Progenitor cell of endocrine pancreas (in vitro differentiated cells): ENCODE results near the gene OR52A1. TPM values are rescaled to one million over a fixed set of nuclear protein-coding genes. Genes with fewer than 3 reads are reported as not detected.

Experiments used
- DNase-seq: peaks from one replicate; pipeline ENCODE4 v3.0.0; 2021; ENCODE audit warnings: low spot score; ENCODE audit not compliant: unreplicated experiment
- H3K27ac Mint-ChIP-seq: 2 replicates; pipeline ENCODE4 v1.8.0; 2021; ENCODE audit warnings: mild to moderate bottlenecking, moderate library complexity, mixed read lengths
- H3K27me3 Mint-ChIP-seq: 2 replicates; pipeline ENCODE4 v1.8.0; 2021; ENCODE audit warnings: mixed read lengths
- H3K36me3 Mint-ChIP-seq: 2 replicates; pipeline ENCODE4 v1.8.0; 2022; ENCODE audit warnings: mixed read lengths; ENCODE audit not compliant: insufficient read depth
- H3K4me1 Mint-ChIP-seq: 2 replicates; pipeline ENCODE4 v1.8.0; 2021; ENCODE audit warnings: low read depth, mixed read lengths
- H3K4me3 Mint-ChIP-seq: 2 replicates; pipeline ENCODE4 v1.8.0; 2021; ENCODE audit warnings: low read depth, mild to moderate bottlenecking, moderate library complexity, mixed read lengths
- H3K9me3 Mint-ChIP-seq: 2 replicates; pipeline ENCODE4 v1.8.0; 2021; ENCODE audit warnings: low read depth, mixed read lengths
- long read RNA-seq: library from polyadenylated mRNA; unstranded; transcript quantifications from one replicate; pipeline ENCODE4 v2.0.0, GENCODE V29; 2020
- total RNA-seq: library from RNA; stranded (reverse); gene quantifications from 2 replicates; pipeline ENCODE4 v1.2.1, GENCODE V29; 2021
- TF ChIP-seq, protein P1 (sequence below): fragments of 200-600 bp; sonication (generic); IDR thresholded peaks from one replicate; pipeline ENCODE4 v1.5.0; 2021; ENCODE audit warnings: antibody characterized with exemption, mild to moderate bottlenecking; ENCODE audit not compliant: unreplicated experiment

Gene OR52A1
- not detected in 2 replicates for total RNA-seq
- long read RNA-seq: 0 reads

DNA sequence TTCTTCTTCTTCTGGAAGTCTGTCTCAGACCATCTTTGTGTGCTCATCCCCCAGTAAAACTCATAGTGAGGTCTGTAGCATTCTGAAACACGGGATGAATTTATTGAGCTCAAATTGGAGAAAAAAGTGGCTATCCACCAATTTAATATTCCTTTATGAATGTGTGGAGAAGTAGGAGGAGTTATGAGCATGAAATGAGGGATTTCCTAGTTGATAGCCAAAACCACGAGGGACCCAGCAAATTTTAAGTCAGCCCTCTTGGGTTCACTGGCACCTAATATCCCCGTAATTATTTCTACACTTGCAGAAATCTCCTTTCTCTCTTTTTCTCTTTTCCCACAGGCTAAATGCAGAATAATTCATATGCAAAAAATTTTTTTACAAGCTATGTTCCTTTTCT, at the start of gene OR52A1:
TSS of gene OR52A1 (minus strand) at position 101 of the 400 bp plus-strand sequence. CDS start 2,388 bp downstream, outside the sequence.
- no peak within 1 kb of the TSS for H3K27ac Mint-ChIP-seq
- H3K27me3 Mint-ChIP-seq: no peaks in the 10 kb centered on the region

DNA sequence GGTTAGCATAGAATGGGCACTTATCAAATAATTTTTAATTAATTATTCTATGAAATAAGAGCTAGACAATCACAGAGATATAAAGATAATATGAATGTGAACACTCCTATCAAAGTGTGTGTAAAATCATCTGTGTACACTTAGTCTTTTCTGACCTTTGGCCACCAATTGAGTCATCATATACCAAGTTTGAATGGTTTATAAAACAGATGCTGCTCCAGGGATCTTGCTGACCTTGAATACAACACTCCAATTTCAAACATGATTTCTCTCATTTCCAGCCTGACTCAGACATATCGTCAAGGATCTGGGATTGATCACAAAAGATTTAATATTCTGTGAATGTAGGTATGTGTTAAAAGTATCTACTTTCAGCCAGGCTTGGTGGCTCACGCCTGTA, 48.8 kb upstream of the OR52A1 start:
- H3K36me3 Mint-ChIP-seq: no peaks in the 10 kb centered on the region
- no peaks in the 10 kb centered on the region for H3K9me3 Mint-ChIP-seq
- H3K4me3 Mint-ChIP-seq: no peak overlapping the region
- H3K27ac Mint-ChIP-seq: no peak overlapping the region
- H3K27me3 Mint-ChIP-seq: no peaks in the 10 kb centered on the region
- no peaks in the 10 kb centered on the region for H3K4me1 Mint-ChIP-seq
- TF ChIP-seq, protein P1, sequence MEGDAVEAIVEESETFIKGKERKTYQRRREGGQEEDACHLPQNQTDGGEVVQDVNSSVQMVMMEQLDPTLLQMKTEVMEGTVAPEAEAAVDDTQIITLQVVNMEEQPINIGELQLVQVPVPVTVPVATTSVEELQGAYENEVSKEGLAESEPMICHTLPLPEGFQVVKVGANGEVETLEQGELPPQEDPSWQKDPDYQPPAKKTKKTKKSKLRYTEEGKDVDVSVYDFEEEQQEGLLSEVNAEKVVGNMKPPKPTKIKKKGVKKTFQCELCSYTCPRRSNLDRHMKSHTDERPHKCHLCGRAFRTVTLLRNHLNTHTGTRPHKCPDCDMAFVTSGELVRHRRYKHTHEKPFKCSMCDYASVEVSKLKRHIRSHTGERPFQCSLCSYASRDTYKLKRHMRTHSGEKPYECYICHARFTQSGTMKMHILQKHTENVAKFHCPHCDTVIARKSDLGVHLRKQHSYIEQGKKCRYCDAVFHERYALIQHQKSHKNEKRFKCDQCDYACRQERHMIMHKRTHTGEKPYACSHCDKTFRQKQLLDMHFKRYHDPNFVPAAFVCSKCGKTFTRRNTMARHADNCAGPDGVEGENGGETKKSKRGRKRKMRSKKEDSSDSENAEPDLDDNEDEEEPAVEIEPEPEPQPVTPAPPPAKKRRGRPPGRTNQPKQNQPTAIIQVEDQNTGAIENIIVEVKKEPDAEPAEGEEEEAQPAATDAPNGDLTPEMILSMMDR: no peak
- no peak for DNase-seq

More for the DNA sequence above, at the start of gene OR52A1:
- no peak for DNase-seq
- H3K4me1 Mint-ChIP-seq: no peaks in the 10 kb centered on the region
- TF ChIP-seq, protein P1: no peak
- no peak within 1 kb of the TSS for H3K4me3 Mint-ChIP-seq
- no peaks in the 10 kb centered on the region for H3K9me3 Mint-ChIP-seq
- H3K36me3 Mint-ChIP-seq: no peaks in the 10 kb centered on the region

DNA sequence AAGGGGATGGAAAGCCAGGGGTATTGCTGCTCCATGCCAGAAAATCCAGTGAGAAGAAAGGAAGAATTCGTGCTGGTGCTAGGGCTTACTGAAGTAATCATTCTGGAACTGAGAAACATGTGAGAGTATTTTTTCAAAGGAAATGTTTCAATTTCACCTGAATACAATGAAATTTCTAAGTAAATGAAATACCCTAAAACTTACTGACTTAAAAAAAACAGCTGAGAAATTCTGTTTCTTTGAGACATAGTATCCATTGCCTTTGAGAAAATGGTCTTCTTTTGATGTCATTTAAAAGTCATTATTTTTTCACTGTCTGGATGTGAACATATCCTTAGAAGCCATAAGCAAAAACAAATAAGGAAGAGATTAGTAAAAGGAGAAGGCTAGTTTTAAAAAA, 46.0 kb upstream of the OR52A1 start, which contains the start of gene OR51V1:
TSS of gene OR51V1 (minus strand) at position 101 of the 400 bp plus-strand sequence. CDS start at position 101, 0 bp downstream.
- Mint-ChIP-seq H3K27me3 (no peaks in the 10 kb centered on the region), H3K4me3 (no peak within 1 kb of the TSS), H3K27ac (no peak within 1 kb of the TSS), H3K9me3 (no peaks in the 10 kb centered on the region), H3K36me3 (no peaks in the 10 kb centered on the region), H3K4me1 (no peaks in the 10 kb centered on the region)
- no peak for DNase-seq
- TF ChIP-seq, protein P1: no peak

DNA sequence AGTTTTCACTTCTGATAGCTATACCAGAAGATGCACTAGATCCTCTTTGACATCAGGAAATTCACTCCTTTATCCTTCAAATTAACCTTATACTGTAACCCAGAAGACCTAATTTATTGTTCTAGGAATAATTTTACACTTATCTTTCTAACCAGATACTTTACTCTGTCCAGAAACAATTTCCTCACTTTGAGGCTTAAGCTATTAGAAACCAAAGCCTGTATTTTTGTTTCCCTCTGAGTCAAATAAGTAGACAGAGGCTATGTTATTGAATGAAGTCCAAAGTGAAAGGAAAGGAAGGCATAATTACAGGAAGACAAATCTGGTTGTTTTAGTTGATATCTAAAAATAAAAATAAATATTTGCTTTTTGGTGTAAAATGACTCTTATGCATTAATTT, 43.7 kb upstream of the OR52A1 start:
- Mint-ChIP-seq H3K4me3 (no peak overlapping the region), H3K36me3 (no peaks in the 10 kb centered on the region), H3K27me3 (no peaks in the 10 kb centered on the region), H3K9me3 (no peaks in the 10 kb centered on the region), H3K4me1 (no peaks in the 10 kb centered on the region), H3K27ac (no peak overlapping the region)
- no peak for DNase-seq
- TF ChIP-seq, protein P1: no peak

DNA sequence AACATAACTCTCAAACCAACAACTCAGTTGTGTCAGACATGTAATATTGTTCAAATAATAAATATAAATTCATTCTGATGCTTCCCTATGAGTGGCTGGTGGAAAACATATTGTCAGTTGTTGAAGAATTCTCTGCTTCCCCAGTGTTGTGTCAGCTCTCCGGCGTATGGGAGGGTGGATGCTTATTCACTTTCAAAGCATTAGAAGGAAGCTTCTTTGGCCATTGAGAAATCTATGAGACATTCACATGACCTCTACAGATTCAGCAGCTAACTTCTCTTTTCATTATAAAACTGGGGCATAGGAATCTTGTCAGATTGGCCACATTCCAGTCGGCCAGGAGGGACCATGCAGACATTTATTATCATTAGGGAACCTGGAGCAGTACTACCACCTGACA, 43.0 kb upstream of the OR52A1 start:
- Mint-ChIP-seq H3K4me3 (no peak overlapping the region), H3K36me3 (no peaks in the 10 kb centered on the region), H3K27ac (no peak overlapping the region), H3K9me3 (peaks cover 6% of the 10 kb centered on the region), H3K4me1 (no peaks in the 10 kb centered on the region), H3K27me3 (no peaks in the 10 kb centered on the region)
- DNase-seq: no peak
- TF ChIP-seq, protein P1: no peak
